Activated CD4-positive, alpha-beta T cell treated with anti-CD3 and anti-CD28 coated beads, Interleukin-2, Interleukin-4, amounts not matched to agents 100 ng/mL and 50 ng/mL, durations not matched to agents 16 hours and 8 hours (primary cell): ENCODE measurements around the gene WSCD1.

Source experiments
- DNase-seq: peaks from one replicate; pipeline ENCODE4 v3.0.0-alpha.2; 2020; ENCODE audit warnings: low spot score

WSCD1 gene

DNA sequence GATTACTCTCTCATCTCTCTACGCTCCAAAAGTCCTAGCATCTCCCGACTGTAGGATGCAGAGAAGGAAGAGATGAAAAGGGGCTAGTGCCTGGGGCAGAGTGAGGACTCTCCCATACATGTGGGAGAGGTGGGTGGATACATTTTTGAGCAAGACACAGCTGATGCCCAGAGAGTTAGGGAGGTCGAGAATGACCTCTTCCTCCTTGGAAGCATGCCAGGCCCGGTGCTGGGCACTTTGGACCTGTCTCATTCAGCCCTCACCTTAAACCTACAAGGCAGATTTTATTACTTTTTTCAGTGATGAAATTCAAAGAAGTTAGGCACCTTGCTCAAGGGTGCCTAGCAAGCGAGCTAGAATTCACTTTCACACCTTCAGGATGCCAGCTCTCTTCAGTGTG lies 38.2 kb downstream of the WSCD1 start:
- no peak for DNase-seq

DNA sequence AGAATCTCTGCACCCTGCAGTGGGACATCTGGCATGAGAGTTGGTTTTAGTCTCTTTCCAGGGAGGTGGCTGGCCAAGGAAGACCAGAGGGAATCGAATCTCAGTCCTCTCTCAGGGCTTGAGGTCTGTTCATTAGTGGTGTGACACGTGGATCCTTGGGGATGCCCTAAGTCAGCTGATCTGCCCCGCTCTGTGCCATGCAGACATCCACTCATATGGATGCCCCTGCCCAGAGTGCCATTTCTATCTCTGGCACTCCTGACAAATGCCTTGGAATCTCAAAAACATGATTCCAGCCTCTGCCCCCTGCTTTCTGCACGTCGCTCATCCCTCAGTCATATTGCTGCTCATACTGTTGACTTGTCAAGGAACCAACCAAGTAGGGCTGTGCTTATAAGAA lies 38.8 kb downstream of the WSCD1 start:
- no peak for DNase-seq

DNA sequence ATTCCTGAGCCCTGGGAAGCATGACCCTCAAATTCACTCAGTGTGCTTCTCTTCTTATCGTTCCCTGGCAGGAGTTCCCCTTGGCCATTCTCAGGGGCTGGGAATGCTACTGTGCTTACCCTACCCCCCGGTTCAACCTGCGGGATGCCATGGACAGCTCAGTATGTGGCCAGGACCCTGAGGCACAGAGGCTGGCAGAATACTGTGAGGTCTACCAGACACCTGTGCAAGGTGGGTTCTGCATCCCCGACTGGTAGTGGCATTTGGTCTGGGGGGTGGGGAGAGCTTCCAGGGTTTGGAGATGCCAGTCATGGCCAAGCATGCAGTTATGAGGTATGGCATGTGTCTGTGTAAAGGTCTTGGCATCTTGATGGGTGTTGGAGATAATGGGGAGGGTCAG lies 39.4 kb downstream of the WSCD1 start:
- no peak for DNase-seq

DNA sequence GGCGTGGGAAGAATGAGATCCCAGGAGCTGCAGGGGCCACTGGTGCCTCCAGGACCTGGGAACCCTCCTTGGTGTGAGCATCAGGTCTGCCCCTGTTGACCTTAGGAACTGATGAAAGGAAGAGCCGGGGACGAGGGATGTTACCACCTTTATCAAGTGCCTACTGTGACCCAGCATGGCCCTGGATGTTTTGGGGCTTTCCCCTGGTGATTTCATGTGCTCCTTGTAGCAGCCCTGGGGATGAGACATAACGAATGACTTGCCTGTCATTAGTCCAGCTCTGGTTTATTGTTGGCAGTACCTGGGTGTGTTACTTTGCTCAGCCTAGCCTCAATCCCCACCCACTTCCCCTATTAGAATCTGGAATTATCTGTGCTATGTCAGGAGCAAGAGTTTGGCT lies 39.9 kb downstream of the WSCD1 start:
- no peak for DNase-seq

DNA sequence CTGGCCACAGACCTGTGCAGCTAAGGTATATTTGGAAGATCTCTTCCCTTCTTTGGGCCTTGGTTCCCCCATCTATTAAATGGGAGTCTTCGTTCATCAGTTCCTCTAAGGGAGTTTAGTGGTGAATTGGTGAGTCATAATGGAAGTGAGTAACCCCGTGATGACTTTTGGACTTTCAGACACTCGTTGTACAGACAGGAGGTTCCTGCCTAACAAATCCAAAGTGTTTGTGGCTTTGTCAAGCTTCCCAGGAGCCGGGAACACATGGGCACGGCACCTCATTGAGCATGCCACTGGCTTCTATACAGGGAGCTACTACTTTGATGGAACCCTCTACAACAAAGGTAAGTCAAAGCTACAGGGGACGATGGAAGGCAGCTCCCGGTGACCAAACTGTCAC lies 40.4 kb downstream of the WSCD1 start:
- peak; percentile 11 for DNase-seq

DNA sequence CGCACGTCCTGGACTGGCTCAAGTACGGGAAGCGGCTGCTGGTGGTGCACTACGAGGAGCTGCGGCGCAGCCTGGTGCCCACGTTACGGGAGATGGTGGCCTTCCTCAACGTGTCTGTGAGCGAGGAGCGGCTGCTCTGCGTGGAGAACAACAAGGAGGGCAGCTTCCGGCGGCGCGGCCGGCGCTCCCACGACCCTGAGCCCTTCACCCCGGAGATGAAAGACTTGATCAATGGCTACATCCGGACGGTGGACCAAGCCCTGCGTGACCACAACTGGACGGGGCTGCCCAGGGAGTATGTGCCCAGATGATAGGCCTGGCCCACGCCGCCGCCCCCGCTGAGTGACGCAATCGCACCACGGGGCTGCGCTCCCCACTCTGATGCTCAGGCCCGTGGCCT lies 50.2 kb downstream of the WSCD1 start:
- no peak for DNase-seq

DNA sequence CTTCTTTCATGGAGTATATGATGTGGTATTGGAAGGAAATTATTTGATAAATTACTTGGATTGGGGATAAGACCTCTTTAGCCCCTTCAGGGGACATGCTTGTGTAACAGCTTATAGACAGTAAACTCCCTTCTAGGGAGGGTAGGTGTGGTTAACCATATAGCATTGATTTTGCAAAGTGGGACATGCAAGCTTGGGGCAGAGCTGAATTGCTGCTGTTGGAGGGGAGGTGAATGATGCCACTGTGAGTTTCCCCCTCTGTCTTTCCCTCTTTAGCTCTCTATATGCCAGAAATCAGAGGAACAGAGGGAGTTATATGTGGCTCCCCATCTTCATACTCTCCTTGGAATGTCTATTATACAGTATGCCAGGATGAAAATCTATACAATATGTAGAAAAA lies 54.7 kb downstream of the WSCD1 start:
- no peak for DNase-seq

DNA sequence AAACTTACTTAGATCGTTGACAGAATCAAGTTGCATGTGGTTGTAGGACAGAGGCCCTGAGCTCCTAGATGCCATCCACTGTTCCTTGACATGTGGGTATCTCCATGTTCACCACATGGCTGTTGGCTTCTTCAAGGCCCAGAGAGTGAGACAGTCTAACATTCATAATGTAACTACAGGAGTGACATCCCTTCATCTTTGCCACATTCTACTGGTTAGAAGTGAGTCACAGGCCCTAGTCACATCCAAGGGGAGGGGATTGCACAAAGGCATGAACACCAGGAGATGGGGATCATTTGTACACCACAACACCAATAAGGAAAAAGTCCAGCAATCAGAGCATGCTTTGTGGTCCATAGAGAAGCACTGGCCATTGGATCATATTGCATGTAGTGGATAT lies 56.6 kb downstream of the WSCD1 start:
- DNase-seq, result no peak

DNA sequence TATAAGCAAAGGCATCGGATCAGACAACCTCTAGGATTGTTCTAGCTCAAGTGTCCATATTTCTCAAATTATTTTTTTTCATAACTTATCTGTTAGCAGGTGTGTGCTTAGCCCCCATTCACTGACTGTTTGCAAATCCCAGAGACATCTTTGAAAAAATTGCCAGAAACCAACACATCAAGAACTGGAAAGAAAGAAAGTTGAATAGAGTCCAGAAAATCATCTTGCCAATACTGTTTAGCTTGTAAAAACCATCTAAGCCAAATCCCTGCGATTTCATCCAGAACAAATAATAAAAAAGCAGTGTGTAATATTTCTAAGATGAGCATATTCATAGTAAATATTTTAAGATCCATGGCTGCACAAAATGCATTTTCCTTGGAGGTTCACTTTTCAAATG lies 64.5 kb downstream of the WSCD1 start:
- DNase-seq, result no peak

DNA sequence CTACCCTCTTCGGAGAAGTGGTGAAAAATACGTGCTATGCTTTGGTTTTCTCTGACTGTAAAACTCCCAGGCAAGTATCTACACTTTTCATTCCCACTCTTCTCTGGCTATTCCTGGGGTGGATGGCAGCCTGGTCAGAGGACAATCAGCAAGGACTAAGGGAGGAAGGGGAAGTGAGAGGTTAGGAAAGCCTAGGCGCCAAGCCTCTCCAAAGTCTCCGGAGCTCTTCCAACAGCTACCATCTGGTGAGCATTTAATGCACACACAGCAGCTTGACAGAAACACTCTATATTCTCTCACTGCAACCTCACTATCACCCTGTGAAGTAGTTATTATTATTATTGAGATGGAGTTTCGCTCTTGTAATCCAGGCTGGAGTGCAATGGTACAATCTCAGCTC lies 65.1 kb downstream of the WSCD1 start:
- DNase-seq, result no peak

DNA sequence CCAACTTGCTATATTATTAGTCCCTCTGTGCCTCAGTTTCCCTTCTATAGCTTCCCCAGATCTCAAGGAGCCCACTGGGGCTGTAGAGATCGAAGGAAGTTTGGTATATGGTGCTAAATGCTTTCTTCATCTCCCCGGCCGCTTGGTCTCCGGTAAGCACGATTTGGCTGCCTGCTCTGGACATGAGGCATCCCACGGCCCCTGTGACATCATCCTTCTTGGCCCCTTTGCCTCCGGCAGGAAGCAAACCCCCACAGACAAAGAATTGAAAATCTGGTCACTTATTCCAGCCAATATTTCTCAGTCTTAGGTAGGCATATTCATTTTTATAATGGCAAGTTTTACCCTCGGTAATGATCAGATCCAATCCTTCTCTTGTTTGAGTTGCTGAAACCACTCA lies 65.8 kb downstream of the WSCD1 start:
- no peak for DNase-seq

DNA sequence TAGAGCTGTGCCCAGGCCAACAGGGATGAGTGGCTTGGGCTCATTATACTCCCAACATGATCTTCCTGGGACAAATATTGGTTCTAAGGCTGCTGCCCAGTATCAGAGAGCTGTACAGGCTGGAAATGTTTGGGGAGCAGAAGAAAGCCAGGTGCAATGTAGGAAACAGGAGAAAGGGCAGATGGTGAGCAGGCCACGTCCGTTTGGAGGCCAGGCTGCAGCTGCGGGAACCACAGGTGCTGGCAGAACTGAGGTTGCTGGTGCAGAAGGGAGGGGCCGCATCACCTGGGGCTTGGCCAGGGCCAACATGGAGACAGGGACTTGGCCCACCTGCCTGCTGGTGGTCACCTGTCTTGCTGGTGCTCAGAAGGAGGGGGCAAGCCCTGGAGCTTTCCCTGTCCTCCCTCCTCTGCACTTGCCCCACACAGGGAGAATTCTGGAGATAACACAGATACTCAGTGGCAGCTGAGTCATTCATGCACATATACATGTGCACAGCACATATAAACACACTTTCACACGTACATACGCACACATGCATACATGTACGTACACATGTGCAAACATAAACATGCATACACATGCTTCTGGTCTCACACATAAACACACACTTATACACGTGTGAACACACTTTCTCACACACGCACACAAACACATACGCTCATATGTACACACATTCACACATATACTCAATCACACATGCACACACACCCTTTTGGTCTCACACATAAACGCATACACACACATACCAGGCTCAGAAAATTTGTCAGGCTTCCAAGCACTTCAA lies 67.7 kb downstream of the WSCD1 start:
- DNase-seq, result no peak

DNA sequence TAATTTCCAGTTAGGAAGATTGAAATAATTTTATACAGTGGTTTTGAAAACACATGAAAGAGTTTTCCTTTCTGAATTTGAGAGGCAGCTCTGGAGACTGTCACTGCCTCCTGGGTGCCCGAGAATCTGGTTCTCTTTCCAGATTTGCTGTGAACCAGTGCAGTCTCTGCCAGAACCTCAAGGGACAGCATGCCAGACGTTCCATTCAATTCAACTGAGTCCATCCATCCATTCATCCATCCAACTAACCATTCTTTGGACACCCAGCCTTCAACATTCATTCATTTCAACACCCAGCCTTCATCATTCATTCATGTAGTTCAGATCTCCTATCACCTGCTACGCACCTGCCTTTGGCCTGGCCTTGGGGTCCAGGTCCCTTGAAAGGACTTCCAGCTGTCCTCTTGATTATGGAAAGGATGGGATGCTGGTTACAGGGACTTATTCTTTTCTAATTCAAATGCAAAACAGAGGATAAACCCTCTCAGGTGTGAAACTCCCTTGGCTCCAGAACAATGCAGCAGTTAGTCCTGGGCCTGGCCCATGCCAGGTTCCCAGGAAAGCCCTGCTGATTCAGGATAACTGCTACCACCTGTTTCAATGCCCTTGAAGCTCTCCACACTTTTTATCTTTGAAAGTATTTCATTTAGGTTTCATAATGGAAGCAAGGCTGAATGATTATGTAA lies 68.7 kb downstream of the WSCD1 start:
- DNase-seq, result no peak

DNA sequence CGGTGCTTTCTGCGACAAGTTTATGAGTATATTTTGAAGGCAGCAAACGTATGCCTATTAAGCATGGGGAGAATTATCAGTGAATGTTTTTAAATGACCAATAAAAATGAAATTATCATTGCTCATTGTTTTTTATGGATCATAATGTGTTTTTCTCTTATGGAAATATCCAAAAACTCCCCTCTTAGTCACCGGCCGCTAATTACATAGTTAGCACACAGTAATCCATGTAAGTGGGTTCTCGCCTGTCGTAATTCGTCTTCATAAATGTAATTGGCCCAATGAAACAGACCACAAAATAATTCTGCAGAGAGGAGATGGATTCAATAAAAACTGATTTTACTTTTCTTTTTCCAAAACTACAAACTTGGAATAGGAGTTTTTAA lies 69.3 kb downstream of the WSCD1 start:
- no peak for DNase-seq

DNA sequence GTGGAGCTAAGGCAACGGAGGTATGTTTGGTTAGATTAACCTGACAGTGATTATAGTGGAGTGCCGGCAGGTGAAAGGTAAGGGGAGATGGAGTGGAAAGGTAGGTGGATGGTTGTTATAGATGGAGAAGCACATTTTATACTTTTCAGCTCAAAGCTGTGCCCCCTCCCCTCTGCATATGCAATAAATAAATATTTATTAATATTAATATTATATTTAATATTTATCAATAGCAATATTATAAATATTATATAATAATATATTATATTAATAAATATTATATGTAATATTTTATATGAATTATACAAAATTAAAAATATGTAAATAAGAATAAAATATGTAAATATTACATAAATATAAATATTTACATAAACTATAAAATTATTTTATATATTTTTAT lies 70.0 kb downstream of the WSCD1 start:
- no peak for DNase-seq

DNA sequence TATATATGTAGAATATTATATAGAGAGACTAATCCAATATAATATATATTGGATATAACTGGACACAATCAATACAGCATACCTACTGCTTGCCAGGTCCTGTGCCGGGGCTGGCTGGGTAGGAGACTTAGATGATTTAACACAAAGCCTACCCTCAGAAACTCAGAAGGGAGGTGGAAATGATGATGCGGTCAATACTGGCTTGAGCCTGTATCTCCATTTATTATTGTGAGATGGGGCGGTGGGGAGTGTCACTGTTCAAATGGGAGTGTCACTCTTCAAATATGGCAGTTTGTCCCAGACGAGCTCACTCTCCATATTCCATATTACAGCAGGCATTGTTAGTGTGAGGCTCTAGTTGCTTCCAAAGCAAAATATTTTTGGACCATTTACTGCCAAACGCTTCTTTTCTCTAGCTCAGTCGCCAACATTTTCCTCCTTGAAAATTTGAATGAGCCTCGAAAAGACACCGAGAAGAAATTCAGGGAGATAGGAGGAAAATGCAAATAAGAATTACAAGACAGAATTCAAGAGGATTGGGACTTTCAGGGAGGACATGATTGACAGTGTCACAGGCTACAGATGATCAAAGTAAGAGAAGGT lies 70.7 kb downstream of the WSCD1 start:
- no peak for DNase-seq

DNA sequence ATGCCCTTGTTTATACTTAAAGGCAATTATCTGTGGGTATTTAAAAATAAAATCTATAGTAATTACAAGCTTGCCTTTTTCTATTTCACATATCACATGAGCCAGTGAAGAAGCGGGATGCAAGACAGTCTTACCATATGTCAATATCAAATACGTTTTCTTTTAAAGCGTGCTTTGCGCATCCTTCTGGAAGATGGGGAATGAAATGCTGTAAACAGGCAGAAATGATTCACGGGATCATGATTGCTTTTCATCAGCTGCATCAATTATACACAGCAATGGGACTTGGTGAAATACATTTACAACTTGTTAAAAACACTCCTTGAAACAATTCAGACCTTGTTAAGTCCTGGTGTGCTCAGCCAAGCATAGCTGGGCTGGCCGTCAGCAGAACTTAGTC lies 72.5 kb downstream of the WSCD1 start:
- DNase-seq, result no peak

DNA sequence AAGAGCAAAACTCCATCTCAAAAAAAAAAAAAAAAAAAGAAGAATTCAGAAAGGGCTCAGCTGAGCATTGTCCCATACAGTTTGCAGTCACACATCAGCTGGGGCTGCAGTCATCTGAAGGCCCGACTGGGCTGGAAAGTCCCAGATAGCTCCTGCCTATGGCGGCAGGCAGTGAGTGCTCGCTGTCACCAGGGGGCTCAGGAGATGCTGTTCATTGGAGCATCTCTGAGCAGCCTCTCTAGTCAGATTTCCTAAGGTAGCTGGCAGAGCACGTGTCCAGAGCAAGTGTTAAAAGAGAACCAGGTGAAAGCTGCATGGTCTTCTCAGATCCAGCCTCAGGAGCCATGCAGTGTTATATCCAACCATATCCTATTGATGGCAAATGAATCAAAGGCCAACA lies 75.8 kb downstream of the WSCD1 start:
- no peak for DNase-seq

DNA sequence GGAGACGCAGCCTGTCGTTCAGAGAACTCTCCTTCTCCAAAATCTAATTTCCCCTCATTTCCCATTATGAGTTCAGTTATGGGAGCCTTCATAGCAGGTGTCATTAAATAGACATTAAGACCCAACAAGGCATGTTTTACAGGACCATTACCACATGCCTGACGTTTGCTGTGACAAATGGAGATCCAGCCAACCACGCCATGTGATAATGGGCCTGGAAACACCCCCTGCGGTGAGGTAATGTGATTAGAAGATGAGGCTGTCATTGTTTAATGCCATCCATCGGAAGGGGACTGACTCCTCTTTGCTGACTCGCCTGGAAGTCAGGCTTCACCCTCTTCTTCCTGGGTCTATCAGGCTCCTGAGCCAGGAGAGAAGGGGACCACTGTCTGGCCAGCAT lies 76.9 kb downstream of the WSCD1 start:
- DNase-seq, result no peak

DNA sequence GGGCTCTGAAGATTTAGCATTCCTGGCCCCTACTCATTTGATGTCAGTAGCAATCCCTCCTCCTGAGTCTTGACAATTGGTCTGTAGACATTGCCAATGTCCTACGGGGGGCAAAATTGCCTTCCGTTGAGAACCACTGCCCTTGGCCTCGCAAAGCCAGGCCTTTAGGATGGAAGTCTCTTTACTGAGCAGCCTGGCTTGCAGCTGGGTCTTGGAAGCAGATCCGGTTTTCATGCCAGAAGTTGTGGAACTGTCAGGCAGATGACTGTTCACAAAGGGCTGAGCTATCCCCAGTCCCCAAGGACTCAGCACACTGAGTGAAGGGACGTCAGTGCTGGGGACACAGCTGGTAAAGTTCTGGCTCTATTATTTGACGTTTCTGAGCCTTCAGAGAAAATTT lies 83.2 kb downstream of the WSCD1 start:
- no peak for DNase-seq

DNA sequence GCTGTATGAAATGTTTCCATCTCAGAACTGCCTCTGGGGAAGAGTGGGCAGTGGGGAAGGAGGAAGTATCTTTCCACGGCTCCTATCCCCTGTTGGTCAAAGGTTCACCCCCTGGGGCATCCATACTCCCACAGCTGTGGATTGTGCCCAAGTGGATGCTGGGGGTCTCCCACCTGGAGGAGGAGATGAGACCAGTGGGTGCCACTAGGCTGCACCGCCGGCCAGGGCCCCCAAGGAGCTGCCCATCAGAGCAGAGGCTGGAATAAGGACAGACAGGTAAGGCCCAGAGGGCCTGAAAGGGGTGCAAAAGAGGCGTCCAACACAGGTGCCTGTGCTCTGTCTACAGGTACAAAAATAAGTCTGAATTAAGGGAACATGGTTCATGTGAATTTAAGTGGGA lies 87.5 kb downstream of the WSCD1 start:
- DNase-seq, result no peak

DNA sequence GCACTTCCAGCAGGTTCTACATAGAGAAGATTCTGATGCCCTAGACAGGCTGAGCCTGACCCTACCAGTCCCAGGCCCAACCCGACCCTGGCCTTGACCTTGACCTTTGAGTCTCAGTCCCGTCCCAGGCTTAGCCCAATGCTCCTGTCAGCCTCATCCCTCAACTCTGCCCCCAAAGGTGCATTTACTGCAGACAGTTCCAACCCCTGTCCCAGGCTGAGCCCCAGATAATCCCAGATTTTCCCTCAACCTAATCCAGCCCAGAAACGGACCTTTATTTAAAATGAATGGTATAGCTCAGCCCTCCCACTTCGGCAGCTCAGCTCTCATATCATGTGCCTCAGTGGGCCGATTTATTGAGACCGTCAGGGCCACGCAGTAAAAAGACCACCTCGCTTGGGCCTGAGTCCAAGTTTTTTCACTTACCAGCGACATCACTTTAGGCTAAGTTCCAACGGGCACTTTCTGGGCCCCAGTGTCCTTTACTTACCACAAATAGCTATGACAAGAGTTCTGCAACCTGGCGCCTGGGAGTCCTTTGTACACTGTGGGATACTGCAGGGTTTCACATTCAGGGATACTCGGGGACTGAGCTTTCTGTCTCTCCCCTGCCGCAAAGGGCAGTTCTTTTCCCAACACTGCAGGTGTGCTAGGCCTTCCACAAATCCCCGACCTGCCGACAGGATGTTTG lies 89.5 kb downstream of the WSCD1 start:
- DNase-seq, result no peak

DNA sequence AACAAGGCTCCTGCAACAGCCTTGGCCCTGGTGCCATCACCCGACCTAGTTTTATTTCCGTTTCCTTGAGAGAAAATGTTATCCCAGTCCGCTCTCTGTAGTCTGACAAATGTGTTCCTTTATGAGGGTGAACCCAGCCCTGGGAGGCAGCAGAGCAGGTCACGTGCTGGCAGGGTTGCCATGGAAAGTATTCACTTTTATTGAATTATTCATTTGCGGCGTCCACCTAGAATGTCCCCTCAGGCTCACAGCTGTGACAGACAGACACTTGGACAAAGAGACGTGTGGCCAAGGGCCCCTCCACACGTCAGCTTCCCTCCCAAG lies 90.0 kb downstream of the WSCD1 start:
- DNase-seq, result no peak
